PC-9 (cell line): ENCODE measurements around the gene SRSF2.

Experiments used
- CTCF ChIP-seq: fragments of 200-600 bp; sonication (generic); conservative IDR thresholded peaks from 2 replicates; pipeline ENCODE4 v1.6.1; 2017; ENCODE audit warnings: mixed run types, antibody characterized with exemption, mild to moderate bottlenecking, moderate library complexity
- EZH2 ChIP-seq: fragments of 200-600 bp; sonication (generic); IDR thresholded peaks from 2 replicates; pipeline ENCODE4 v1.8.0; 2017; ENCODE audit warnings: antibody characterized with exemption, low read depth

- no peak for TF ChIP-seq CTCF
- no peak for TF ChIP-seq EZH2
Measured at GRCh38 chr17:76715496-76715830, 21.7 kb downstream of the SRSF2 start.
